GM19467 (cell line): ENCODE data around the gene TNFRSF12A.

Experiments used
- ATAC-seq: cut with Tn5 transposase; IDR thresholded peaks from one replicate; pipeline ENCODE4 v1.9.1; 2021; ENCODE audit warnings: mild to moderate bottlenecking, moderate library complexity; ENCODE audit not compliant: unreplicated experiment

The TNFRSF12A gene, protein sequence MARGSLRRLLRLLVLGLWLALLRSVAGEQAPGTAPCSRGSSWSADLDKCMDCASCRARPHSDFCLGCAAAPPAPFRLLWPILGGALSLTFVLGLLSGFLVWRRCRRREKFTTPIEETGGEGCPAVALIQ

DNA sequence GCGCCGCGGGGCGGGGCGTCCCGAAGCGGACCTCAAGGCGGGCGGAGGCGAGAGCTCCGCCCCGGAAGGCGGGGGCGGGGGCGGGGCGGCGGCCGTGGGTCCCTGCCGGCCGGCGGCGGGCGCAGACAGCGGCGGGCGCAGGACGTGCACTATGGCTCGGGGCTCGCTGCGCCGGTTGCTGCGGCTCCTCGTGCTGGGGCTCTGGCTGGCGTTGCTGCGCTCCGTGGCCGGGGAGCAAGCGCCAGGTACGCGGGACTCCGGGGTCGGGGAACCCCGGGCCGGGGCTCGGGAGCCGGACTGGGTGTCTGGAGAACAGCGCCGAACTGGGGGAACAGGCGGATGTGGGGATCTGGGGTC is at the start of gene TNFRSF12A:
Gene TNFRSF12A (plus strand): TSS at position 122 of the 357 bp plus-strand sequence. CDS start 30 bp downstream, at position 152.
- no peak for ATAC-seq

DNA sequence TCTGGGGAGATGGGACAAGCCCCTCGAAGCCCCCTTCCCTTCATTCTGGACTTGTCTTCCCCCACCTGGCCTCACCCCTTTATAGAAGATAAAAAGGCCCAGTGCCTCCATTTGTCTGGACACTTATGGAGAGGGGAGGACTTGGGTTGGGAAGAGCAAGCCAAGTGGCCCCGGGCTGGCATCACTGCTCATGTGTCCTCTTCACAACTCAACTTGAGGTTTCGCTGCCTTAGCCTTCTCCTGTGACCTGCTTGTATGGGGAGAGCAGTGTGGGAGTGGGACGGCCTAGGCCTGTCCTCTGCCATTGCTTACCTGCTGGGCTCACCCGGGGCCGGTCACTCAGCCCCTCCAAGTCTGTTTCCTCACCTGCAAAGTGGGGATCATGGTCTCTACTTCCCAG is 49.6 kb upstream of the TNFRSF12A start:
- no peak for ATAC-seq

DNA sequence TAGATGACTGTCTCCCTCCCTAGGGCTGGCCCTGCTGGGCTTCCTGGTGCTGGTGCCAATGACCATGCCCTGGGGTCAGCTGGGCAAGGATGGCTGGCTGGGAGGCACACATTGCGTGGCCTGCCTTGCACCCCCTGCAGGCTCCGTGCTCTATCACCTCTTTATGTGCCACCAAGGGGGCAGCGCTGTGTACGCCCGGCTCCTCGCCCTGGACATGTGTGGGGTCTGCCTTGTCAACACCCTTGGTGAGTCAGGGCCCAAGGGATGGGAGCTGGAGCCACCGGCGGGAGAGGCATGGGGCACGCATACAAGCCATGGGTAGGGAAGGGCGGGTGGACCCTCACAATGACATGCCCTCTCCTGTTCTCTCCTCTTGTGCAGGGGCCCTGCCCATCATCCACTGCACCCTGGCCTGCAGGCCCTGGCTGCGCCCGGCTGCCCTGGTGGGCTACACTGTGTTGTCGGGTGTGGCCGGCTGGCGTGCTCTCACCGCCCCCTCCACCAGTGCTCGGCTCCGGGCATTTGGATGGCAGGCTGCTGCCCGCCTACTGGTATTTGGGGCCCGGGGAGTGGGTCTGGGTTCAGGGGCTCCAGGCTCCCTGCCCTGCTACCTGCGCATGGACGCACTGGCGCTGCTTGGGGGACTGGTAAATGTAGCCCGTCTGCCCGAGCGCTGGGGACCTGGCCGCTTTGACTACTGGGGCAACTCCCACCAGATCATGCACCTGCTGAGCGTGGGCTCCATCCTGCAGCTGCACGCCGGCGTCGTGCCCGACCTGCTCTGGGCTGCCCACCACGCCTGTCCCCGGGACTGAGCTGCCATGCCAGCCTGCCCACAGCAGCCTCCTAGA is 48.8 kb upstream of the TNFRSF12A start:
- no peak for ATAC-seq

DNA sequence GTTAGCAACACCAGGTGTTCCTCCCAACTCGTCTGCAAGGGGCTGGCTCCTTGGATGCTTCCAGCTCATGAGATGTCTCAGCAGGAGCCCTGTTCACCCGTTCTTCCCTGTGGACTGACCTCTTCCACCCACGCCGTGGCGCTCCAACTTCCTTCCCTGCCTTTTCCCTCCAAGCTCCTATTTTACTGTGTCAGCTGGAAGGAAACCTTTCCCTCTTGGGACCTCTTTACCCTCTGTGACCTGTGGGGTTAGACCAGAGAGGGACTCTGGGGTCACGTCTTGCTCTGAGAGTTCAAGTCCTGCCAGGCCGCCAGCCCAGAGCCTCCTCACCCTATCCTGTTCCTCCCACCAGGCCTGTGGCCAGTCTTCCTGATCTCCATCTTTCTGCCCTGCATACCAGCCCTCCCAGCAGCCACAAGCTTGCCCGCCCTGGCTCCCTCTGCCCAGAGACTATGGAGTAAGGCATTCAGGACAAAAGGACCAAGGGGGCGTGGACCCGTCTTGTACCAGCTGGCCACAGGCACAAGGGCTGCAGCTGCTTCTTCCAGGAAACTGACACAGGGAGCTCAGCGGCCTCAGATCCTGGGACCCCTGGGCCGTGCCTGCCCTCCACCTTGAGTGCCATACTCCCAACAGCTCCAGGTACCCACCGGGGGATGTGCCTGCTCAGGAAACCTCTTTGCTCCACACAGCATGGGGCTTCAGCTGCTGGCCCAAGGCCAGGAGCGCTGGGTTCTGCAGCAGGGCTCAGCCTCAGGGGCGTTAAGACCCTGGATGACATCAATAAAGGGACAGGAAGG is 48.0 kb upstream of the TNFRSF12A start:
- ATAC-seq = no peak

DNA sequence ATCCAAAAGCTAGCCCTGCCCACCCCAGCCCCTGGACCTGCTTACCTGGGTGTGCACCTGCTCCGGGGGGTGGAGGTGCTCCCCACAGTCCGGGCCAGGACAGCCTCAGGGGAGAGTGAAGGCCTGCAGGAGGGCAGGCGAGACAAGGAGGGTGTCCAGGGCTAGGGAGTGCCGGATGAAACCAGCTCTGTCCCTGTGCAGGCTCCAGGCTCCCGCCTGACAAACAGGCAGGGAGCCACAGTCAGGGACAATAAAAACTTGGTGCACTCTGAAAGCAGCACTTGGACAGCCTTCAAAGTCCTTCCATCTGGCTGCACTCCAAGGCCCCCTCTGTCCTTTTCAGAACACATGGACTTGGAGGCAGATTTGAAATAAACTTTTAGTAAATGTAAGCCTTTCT is 47.1 kb upstream of the TNFRSF12A start:
- no peak for ATAC-seq

DNA sequence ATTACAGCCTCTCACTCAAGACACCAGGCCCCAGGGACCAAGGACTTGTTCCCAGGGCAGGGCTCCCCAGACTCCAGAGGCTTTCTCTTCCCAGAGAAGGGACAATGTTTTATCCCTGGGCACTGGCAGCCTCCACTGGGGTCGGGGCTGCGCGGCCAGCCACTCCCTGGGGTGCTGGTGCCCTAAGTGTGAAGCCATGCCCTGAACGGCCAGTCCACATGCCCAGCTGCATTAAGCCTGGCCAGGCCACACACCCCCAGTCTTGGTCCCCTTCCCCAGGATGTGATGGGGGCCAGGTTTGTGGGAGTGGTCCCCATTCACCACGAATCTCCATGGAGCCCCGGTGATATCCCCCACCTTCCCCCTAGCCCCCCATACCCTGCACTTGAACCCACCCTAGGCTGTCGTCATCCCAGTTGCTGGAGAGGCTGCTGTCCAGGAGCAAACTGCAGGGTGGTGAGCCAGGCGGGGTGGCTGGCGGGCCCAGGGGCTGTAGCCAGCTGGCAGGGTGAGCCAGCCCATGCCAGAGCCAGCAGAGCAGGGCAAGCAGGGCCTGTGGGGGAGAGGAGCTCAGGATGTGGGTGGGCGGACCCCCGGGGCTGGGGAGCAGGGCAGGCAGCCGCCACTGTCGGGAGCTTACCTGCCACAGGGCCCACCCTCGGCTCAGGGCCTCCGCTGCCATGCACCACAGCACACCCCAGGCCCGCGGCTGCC is 46.4 kb upstream of the TNFRSF12A start:
- no peak for ATAC-seq

DNA sequence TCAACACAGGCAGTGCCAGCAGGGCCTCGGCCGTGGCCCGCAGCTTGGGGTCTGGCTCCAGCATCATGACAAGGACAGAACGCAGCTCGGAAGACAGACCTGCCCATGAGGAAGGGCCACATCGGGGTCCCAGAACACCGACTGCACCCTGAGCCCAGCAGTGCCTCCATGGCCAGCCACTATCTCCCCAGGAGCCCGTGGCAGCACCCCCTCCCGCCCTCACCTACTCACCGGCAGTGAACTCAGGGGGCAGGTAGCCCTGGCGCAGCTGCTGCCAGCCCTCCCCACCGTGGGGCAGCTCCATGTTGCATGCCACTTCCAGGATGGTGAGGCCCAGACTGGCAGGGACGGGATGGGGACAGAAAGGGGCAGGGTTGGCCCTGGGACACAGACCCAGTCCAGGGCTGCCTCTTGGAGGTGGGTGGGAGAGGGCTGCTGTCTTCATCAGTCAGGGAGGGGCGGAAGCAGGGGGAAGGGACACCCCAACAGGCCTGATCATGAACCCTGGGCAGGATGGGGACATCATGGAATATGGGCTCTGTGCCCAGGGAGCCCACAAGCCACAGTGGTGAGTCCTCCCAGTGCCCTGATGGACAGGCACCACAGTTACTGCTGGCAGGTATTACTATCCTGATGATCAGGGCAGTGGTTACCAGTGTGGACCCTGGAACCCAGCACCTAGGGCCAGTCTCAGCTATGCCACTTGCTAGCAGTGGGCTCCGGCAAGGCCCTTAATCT is 45.7 kb upstream of the TNFRSF12A start:
- ATAC-seq = no peak

DNA sequence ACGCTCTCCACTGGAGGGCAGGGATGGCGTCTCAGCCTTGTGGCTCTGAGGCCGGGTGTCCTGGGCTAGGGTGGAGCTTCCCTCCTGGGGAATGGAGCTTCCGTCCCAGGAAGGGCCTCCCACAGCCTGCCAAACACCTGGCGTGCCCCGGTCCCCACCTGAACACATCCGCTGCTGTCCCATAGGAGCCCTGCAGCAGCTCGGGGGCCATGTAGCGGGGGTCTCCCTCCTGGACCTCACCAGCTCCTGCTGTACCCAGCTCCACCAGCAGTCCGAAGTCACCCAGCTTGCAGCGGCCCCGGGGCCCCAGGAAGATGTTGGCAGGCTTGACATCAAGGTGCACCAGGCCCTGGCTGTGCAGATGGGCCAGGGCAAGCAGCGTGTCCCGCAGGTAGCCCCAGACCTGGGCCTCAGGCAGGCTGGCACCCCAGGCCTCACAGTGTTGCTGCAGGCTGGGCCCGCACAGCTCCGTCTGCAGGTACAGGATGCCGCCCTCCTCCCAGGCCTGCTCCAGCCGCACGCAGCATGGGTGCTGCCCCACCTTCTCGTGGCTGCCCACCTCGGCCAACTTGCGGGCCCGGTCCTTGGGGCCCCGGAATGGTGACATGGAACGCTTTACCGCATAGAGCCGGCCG is 44.9 kb upstream of the TNFRSF12A start:
- no peak for ATAC-seq

DNA sequence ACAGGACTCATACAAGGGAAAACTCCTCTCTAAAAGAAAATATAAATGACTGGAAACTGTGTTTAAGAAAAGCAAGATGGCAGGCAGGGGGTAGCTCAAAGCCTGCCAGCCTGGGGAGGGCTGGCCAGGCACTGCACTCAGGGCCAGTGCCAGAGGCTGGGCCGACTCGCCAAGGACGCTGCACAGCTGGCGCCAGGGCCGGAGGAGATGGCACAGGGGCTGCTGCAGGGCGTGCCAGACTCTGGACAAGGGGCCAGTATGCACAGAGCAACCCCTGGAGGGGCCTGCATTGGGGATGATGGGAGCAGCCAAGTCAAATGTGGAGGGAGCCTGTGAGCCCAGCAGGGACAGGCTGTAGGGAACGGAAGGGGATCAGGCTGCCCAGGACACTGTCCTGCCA is 44.0 kb upstream of the TNFRSF12A start:
- no peak for ATAC-seq

DNA sequence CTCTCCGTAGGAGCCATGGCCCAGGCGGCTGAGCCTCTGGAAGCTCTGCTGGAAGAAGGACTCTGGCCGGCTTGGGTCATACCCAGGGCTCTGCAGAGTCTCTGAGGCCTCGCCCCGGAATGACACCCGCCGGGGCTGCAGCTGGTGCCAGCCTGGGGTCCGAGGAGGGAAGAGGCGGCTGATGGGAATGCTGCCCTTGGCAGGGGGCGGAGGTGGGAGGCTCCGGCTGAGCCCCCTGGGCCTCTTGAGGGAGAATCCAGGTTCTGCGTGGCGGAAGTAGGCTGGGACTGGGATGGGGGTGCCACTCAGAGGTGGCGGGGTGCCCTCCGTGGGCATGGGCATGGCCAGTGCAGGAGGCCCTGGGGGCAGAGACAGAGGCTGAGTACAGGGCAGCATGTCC is 43.5 kb upstream of the TNFRSF12A start:
- ATAC-seq = no peak

DNA sequence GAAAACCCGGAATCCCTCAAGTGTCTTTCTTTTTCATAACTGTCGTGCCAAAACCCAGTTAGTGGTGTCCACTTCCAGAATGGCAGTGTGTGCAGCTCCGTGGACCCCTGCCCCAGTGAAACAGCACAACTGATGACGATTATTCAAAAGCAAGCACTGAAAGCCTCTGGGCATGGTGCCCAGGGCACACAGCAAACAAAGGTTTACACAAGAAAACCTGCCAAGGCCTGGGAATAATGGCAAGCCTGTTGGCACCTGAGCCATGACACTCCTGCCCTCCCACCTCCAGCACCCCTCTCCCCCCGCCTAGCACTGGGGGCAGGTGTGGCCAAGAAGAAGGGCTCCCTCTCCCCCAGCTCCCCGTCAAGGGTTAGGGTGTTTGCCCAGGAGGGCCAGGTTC is 42.7 kb upstream of the TNFRSF12A start:
- no peak for ATAC-seq

DNA sequence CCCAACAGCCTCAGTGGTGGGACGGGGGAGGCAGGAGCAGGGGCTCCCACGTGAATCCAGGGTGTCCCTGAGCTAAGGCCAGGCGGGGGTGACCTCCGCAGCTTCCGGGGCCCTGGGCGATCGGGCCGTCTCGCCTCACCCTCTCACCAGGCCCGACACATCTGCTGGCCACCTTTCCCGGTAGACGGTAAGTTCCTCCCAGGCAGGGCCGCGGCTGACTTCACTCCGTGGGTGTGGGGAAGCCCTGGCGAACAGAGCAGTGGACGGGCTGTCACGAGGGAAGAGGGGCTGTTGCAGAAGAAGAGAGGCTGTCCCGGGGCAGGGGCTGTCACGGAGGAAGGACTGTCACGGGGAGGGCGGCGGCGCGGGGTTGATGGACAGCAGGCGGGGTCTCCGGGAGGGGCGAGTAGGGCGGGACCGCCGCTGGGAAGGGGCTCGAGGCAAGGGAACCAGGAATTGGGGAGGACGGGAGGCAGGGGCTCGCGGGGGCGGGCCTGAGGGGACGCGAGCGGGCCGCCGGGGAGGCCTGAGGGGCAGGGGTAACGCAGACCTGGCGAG is 40.4 kb upstream of the TNFRSF12A start:
- peak; percentile 15 for ATAC-seq

DNA sequence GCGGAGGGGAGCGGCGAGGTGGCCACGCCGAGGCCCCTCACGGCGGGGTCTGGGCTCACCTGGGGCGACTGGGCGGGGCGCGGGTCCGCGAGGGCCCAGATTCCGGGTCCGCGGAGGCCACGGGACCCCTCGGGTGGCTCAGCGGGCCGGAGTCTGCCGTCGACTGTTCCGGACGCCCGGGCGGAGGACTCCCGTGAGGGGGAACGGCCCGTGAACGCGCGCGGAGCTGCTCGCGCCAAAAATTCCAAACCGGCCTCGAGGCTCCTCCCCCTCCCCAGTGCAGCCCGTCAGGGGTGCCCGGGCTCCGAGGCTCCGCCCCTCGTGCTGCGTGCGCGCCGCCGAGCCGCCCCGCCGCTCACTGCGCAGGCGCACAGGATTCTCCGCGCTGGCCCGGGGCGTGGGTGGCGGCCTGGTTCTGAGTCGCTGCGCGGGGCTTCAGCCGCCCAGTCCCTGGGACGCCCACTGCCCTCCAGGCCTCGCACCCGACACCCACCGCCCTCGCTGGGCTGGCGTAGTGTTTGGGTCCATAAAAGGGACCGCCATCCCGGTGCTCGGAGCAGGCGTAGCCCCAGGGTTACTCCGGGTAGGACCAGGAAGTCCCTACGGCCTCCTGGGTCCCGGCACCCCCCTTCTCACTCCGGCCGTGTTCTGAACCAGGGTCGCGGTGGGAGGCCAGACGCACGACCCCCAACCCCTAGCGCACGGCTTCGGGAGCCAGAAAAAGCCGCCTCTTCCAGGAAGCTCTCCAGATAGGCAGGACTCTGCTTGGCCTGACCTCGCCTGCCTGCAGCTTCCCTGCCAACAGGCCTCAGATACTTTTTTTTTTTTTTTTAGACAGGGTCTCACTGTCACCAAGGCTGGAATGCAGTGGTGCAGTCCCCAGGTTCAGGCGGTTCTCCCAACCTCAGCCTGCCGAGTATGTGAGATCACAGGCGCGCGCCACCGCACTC is 39.7 kb upstream of the TNFRSF12A start, which contains the start of gene PKMYT1:
Gene PKMYT1 (minus strand): TSS at position 220 of the 950 bp plus-strand sequence. CDS start 789 bp downstream, outside the sequence.
- peak; percentile 75 for ATAC-seq

DNA sequence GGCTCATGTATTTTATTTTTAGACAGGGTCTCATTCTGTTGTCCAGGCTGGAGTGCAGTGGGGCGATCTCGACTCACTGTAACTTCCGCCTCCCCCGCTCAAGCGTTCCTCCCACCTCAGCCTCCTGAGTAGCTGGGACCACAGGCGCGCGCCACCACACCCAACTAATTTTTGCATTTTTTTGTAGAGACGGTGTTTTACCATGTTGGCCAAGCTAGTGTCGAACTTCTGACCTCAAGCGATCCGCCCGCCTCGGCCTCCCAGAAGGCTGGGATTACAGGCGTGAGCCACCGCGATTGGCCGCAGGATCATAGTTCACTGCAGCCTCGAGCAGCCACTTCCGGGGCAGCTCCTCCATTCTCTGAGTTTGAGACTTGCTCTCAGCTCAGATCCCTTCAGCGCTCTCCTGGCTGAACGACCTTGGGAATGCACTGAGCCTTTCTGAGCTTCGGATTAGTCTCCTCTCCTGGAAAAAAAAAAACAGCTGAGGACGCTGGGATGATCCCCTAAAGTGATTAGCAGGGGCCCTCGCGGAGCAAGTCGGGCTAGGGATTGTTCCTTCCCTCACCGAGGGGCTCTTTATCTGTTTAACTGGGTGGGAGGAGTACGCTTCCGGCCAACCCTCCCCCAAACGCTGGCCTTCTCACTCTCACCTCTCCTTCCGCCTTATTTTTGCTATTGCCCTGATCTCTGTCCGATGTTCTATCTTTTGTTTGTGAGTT is 38.8 kb upstream of the TNFRSF12A start:
- no peak for ATAC-seq

DNA sequence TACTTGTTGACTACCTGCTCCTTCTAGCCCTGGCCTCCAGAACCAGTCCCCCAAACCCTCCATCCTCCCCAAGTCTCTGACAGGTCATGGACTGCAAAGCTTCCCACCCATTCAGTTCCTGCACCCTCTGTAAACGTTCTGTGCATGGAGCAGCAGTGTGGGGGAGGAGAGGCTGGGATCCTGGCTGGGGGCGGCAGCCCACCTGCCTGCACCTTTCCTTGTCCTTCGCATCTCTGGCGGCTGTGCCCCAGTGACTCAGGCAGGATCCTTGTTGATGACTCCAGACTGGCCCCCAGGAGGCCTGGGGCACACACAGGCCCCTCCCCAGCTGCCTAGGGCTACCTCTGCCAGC is 38.3 kb upstream of the TNFRSF12A start:
- ATAC-seq = no peak

DNA sequence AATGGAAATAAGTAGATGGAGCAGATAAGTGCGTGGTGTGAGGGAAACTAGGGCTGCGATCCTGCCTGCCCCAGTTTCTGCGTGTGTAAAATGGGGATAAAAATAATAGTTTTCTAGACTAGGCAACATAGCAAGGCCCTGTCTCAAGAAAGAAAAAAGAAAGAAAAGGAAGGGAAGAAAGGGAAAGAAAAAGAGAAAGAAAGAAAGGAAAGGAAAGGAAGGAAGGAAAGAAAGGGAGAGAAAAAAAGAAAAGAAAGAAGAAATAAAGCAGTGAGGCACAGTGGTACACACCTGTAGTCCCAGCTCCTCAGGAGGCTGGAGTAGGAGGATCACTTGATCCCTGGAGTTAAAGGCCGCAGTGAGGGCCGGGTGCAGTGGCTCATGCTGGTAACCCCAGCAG is 37.8 kb upstream of the TNFRSF12A start:
- ATAC-seq = no peak

DNA sequence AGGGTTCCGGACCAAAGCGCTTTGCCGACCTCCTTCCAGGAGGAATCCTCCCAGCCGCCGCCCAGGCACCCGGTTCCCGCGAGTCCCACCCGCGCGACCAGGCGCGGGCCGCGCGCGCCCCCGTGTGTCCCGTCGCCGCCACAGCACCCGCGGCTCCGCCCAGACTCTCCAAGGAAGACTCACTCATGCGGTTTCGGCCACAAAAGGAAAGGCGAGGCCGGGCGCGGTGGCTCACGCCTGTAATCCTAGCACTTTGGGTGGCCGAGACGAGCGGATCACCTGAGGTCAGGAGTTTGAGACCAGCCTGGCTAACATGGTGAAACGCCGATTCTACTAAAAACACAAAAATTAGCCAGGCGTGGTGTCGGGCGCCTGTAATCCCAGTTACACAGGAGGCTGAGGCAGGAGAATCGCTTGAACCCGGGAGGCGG is 36.4 kb upstream of the TNFRSF12A start:
- ATAC-seq = no peak

DNA sequence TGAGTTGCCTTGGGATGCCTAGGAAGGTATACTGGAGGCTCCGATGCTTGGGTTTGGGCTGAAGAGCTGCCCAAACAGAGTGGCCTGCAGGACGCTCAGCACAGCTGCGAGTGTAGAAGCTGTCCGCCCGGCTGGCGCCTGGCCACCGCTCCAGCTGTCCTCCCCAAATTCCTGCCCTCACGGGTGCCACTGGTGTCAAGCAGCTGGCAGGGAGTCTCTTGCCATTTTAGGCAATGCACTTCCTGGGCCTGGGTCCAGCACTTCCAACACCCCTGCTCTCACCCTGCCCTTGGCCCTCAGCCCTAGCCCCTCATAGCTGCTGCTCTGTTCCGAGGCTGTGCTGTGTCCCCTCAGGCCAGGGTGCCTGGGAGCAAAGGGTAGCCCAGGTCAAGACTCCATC is 34.7 kb upstream of the TNFRSF12A start:
- no peak for ATAC-seq
